LNCaP clone FGC (cell line): ENCODE data around the gene TAF4.
"Not testable (repeated sequence)": the region's sequence is repeated elsewhere in the genome, so short reads cannot be mapped to it uniquely, and the experiment has no call there.

Experiments used
- DNase-seq: peaks from one replicate; pipeline ENCODE4 v3.0.0-alpha.2; 2011; ENCODE audit warnings: low read depth
- H3K4me3 ChIP-seq: 2 replicates; pipeline ENCODE4 v1.5.1; 2011; ENCODE audit warnings: mild to moderate bottlenecking, low read depth, low read length, control low read depth
- CTCF ChIP-seq: IDR thresholded peaks from 2 replicates; pipeline ENCODE4 v1.5.1; 2012; ENCODE audit warnings: mild to moderate bottlenecking; ENCODE audit not compliant: control insufficient read depth, insufficient read depth; ENCODE audit errors: extremely low read depth

Gene TAF4

GRCh38 chr20:61990484-61990883 lies 75.2 kb downstream of the TAF4 start:
- no peak for TF ChIP-seq CTCF
- H3K4me3 ChIP-seq: no peak overlapping the region
- no peak for DNase-seq

- DNase-seq: no peak
- TF ChIP-seq CTCF: no peak
- no peak overlapping the region for H3K4me3 ChIP-seq
Measured at GRCh38 chr20:61989741-61990140, 75.9 kb downstream of the TAF4 start.

- TF ChIP-seq CTCF: no peak
- DNase-seq: no peak
- H3K4me3 ChIP-seq: no peak overlapping the region
Measured at GRCh38 chr20:61988665-61989064, 77.0 kb downstream of the TAF4 start.

GRCh38 chr20:61986762-61987321 lies 78.8 kb downstream of the TAF4 start:
- DNase-seq: no peak
- no peak for TF ChIP-seq CTCF
- H3K4me3 ChIP-seq: no peak overlapping the region

GRCh38 chr20:61985096-61985495 lies 80.6 kb downstream of the TAF4 start:
- TF ChIP-seq CTCF: no peak
- no peak for DNase-seq
- no peak overlapping the region for H3K4me3 ChIP-seq

- DNase-seq: not testable (repeated sequence)
Measured at GRCh38 chr20:61984431-61984830, 81.2 kb downstream of the TAF4 start.

GRCh38 chr20:61983965-61984364 lies 81.7 kb downstream of the TAF4 start:
- H3K4me3 ChIP-seq: no peak overlapping the region
- no peak for DNase-seq
- TF ChIP-seq CTCF: no peak

More at GRCh38 chr20:61984431-61984830, 81.2 kb downstream of the TAF4 start:
- H3K4me3 ChIP-seq: not testable (repeated sequence)
